ENCODE measurements around the gene VAC14.
"Not testable (repeated sequence)": the region's sequence is repeated elsewhere in the genome, so short reads cannot be mapped to it uniquely, and the experiment has no call there.

VAC14 gene

GRCh38 chr16:70800781-70801480 is at the start of gene VAC14:
VAC14 (minus strand) TSS chr16:70801158; CDS start chr16:70800900, 258 bp downstream.
- peak; percentile 85 for DNase-seq

GRCh38 chr16:70823498-70824118 is 22.6 kb upstream of the VAC14 start:
- DNase-seq: not testable (repeated sequence)

DNA sequence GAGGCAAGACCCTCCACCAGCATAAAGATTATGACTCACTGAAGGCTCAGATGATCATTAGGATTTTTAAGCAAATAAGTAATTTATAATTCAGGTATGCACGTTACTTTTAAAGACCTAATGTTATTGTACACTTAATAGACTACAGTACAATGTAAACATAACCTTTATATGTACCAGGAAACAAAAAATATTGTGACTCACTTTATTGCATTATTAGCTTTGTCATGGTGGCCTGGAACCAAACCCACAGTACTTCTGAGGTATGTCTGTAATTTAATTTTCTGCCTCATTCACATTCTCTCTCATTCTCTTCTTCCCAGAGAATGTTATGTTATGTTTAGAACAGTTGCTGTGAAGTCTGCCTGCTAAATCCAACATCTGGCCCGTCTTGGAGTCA is 21.8 kb upstream of the VAC14 start:
- DNase-seq: not testable (repeated sequence)

DNA sequence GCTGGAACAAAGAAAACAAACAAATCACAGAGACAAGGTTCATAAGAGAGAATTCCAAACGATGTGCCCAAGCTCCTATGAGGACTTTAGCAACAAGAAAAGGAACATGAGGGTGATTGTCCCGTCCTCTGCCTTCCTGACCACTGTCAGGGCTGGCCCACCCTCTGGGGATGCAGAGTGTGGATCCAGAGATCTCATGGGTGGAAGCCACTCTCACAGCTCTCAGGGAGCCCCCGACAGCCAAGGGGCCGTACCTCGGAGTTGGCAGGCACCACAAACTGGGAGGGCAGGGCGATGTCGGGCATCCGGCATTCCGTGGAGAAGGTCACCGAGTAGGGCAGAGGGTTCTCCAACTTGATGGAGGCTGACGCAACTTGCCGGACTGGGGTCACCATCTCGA is 17.1 kb upstream of the VAC14 start:
- DNase-seq: not testable (repeated sequence)

GRCh38 chr16:70809392-70810060 is 8.6 kb upstream of the VAC14 start:
- no peak for DNase-seq

DNA sequence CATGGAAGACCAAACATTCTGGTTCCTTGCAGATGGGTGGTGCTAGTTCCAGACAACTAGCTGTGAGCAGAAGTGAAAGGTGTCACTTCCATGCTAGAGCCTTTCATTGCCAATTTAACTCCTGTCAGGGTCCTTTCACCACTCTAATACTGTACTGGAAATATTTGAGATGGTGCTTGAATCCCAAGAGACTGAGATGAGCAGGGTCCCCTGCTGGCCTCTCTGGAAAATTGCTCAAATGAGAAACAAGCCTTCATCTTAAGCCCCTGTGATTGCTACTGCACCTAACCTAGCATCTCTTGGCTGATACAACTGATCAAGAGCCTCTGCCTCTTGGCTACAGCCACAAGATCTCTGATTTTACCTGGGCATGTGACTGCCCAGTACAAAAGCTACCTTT is 7.4 kb upstream of the VAC14 start:
- no peak for DNase-seq

GRCh38 chr16:70805787-70806186 is 4.8 kb upstream of the VAC14 start:
- no peak for DNase-seq

DNA sequence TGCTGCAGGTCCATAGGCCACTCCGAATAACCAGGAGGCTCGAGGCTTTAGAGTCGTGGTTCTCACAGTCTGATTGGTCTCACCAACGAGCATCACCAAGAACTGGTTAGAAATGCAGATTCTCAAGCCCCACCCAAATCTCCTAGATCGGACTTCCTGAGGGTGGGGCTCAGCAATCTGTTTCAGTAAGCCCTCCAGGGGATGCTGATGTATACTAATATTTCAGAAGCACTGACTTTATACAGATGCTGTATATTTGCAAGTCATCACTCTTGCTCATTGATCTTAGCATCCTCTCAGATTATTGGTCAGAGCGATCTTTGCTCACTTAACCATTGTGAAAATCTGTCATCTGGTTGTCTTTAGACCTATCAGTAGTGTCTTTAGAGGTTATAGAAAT is 4.4 kb upstream of the VAC14 start:
- DNase-seq: no peak

- DNase-seq: no peak
Measured at GRCh38 chr16:70804734-70805169, 3.8 kb upstream of the VAC14 start.

- no peak for DNase-seq
Measured at GRCh38 chr16:70804153-70804733, 3.3 kb upstream of the VAC14 start.

- DNase-seq: no peak
Measured at GRCh38 chr16:70803319-70803718, 2.4 kb upstream of the VAC14 start.

- no peak for DNase-seq
Measured at GRCh38 chr16:70801611-70802010, 653 bp upstream of the VAC14 start.

DNA sequence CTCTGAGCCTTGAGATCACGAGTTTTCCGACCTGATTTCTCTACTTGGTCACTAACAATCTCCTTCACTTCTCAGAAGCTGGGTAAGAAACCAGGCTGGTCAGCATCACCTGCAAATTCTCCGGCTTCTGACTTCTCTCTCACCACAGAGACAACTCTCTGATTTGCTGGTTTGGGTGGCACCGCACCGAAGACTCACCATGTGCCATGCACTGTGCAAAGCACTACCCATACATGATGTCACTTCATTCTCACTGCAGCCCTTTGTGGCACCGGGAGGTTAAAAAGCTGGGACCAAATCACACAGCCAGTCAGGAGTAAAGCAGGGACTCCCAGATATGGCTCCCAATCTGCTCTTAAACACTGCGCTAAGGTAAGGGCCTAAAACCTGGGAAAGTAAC is 647 bp downstream of the VAC14 start:
- DNase-seq: no peak

GRCh38 chr16:70796301-70796700 is 4.7 kb downstream of the VAC14 start:
- DNase-seq: no peak

DNA sequence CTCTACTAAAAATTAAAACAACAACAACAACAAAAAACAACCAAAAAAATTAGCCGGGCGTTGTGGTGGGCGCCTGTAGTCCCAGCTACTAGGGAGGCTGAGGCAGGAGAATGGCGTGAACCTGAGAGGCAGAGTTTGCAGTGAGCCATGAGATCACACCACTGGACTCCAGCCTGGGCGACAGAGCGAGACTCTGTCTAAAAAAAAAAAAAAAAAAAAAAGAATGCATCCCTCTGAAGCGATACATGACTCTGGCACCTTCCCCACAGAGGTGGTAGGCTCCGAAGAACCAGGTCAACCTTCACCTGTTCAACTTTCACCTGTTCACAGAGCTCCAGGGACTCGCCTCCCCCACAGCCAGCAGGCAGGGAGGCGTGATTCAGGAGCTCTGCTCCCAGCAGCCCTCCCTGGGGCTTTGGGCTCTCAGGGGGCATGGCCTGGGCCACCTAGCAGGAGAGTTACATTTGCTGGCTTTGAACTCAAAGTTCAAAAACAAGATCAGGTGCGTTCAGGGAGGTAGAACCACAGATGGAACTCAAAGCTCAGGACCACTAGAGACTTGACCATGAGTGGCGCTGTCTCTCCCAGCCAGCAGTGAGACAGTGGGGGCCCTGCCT is 5.6 kb downstream of the VAC14 start:
- no peak for DNase-seq

- no peak for DNase-seq
Measured at GRCh38 chr16:70793851-70794502, 7.0 kb downstream of the VAC14 start.

DNA sequence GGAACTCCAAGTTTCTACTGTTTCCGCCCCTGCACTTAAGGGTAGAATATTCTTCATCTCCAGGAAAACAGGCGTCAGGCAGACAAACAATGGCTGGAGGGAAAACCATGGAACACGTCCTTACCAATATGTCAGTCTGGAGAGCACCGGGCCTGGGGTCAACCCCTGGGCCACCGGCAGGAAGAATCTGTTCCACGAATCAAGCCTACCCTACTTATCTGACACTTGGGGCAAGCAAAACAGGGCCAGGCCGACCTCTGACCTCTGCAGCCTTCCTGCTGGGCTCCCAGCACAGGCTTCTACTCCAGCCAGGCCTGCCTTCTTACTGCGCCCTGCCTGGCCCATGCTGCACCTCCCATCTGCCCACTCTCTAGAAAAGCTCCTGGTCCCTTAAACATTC is 10.1 kb downstream of the VAC14 start:
- no peak for DNase-seq

DNA sequence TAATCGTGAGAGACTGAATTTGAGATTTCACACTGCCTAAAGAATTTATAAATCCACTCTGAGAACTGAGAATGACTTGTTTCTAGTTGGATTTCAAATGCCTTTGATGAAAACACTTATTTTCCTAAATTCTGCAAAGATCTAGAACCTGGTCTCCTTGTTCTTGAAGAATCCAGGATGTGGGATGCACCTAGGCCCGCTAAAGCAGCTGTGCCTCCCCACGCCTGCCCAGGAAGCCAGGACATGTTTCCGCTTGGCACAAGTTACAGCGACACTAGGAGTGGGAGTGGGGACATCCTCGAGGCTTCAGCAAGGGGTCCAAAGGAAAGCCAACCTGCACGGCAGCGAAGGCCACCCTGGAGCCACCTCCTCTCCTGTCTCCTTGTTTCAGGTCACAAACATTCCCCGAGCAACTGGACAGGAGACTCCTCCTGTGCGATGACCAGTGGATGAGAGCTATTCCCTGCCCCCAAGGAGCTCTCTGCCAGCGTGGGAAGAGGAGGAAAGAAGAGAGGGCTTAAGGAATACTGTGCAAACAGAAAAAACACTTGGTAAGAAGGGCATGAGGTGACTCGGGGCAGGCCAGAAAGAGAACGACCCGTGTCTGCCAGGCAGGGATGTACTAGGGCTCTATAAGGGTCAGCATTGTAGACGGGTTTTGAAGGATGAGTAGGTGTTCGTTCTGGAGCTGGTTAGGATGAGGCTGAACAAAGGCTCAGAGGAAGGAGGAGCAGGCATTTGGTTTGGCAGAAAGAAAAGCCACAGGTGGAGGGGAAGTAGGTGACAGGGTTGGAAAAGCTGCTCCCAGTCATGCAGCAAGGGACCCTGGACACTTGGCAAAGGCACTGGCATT is 11.1 kb downstream of the VAC14 start:
- no peak for DNase-seq

GRCh38 chr16:70788668-70789594 is 12.0 kb downstream of the VAC14 start:
- peak; percentile 86 for DNase-seq

DNA sequence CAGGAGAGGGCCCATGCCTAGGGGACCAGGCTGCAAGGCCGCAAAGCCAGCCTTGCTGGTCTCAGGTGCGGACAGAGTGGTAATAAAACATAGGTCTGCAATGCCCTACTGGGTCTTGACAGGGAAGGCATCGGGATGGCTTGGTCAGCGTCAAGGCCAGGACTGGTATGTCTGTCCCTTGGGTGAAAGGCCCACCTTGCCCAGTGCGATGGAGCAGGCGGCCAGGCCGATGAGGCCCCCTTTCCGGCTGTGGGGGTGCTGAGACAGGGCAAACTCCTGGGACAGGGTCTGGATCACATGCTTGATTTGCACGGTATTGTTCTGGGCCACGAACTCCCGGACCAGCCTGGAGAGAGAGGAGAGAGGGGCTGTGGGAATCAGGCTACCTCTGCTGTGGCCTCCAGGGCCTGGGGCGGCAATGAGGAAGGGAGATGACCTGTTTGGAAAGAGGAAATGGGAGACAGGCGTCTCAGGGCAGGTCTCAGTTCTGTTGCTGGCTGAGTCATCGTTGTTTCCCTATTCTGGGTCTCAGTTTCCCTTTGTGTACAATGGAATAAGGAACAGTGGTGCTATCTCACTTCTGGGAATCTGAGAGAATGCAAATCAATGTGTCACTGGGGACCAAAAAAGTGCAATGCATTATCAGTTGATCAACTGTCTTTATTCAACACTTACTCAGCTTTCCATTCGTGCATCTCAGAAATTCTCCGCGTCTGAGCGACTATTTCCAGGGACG is 14.8 kb downstream of the VAC14 start:
- DNase-seq: no peak

Measured in left hindlimb (tissue), 1 donor.